GM10266 (cell line): ENCODE results near the gene CACNA2D4.

Experiments
- DNase-seq: peaks from one replicate; pipeline ENCODE4 v3.0.0; 2012; ENCODE audit errors: extremely low spot score
- TF ChIP-seq, protein P1 (sequence below): IDR thresholded peaks from 2 replicates; pipeline ENCODE4 v1.5.1; 2012; ENCODE audit warnings: mild to moderate bottlenecking, low read depth; ENCODE audit not compliant: control insufficient read depth, insufficient read depth; ENCODE audit errors: missing control alignments

Gene CACNA2D4

DNA sequence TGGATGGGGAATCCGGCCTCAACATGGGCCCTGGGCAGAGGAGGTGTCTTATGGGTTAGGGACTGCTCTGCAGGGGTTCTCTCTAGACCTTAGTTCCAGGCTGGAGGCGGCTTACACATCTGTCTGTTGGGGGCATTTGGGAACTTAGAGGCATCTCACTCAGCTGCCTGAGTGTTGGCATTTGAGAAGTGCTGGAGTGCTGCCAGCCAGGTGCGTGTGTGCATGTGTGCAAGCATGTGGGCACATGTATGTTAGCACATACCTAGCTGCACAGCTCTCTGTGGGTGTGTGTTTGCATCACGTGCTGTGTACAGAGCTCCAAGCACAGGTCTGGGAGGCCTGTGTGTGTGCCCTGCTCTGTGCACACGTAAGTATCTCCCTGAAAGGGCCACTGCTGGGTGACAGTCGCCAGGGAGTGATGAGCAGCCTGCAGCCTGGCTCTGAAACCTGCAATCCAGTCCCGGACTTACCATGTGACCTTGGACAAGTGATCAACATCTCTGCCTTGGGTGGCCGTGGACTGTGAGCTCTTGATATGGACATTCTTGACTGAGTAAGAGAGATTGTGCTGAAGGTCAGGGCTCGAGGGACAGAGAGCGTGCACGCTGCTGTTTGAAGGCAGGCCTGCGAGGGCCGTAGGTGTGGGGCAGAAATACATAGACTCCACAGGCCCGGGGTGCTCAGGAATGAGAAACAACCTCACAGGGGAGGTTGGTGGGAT, 92.9 kb downstream of the CACNA2D4 start:
- TF ChIP-seq, protein P1, sequence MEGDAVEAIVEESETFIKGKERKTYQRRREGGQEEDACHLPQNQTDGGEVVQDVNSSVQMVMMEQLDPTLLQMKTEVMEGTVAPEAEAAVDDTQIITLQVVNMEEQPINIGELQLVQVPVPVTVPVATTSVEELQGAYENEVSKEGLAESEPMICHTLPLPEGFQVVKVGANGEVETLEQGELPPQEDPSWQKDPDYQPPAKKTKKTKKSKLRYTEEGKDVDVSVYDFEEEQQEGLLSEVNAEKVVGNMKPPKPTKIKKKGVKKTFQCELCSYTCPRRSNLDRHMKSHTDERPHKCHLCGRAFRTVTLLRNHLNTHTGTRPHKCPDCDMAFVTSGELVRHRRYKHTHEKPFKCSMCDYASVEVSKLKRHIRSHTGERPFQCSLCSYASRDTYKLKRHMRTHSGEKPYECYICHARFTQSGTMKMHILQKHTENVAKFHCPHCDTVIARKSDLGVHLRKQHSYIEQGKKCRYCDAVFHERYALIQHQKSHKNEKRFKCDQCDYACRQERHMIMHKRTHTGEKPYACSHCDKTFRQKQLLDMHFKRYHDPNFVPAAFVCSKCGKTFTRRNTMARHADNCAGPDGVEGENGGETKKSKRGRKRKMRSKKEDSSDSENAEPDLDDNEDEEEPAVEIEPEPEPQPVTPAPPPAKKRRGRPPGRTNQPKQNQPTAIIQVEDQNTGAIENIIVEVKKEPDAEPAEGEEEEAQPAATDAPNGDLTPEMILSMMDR: no peak
- DNase-seq: no peak

DNA sequence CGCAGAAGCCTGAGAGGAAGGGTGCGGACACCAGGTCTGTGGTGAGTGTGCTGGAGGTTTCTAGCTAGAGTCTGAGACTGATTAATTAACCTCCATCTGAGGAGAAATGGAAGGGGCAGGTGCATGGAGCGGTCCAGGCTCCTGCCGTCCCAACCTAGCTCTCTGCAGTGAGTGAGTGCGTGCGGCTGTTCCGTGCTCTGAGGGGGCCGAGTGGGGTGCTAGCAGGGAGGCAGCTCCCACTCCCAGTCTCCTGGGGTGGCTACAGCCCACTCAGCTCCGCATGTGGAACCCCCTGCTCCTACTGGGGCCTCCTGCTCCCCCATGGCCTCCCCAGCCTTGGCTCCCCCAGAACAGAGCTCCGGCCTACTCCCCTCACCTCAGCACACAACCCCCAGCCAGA, 95.2 kb downstream of the CACNA2D4 start:
- TF ChIP-seq, protein P1: no peak
- DNase-seq: no peak

DNA sequence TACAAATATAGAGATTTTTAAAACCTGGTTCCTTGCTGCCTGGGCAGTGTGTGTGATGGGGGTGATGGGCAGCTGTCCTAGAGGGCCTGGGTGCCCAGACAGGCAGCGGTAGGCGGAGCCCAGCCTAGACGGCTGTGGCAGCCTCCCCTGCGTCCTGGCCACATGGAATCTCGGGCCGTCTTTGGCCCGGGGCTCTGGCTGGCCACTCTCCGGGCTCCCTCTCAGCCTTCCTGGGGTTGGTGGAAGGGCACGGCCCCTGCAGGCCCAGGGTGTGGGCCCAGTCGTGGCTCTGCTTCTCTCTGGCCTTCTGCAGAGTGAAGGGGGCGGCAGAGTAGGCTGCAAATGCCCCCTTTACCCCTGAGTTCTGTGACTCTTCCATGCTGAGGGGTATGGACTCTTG, 95.8 kb downstream of the CACNA2D4 start:
- TF ChIP-seq, protein P1: no peak
- no peak for DNase-seq

DNA sequence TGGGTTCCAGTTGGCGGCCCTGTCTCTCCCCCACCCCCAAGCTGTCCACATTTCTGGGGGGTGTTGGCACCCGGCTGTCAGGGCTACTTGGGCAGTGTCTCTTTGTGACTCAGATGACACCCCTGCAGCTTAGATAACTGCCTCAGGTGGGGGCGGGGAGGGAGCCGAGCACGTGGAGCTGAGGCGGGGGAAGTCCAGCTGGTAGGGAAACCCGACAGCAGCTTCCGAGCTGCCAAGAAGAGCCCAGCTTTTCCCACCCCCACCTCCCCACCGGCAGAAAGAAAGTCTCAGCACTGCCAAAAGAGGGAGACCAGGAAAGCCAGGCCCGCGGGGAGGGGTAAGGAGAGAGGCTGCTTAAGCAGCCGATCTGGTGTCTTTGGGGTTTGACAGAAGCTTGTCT, 96.6 kb downstream of the CACNA2D4 start:
- TF ChIP-seq, protein P1: no peak
- DNase-seq: no peak

DNA sequence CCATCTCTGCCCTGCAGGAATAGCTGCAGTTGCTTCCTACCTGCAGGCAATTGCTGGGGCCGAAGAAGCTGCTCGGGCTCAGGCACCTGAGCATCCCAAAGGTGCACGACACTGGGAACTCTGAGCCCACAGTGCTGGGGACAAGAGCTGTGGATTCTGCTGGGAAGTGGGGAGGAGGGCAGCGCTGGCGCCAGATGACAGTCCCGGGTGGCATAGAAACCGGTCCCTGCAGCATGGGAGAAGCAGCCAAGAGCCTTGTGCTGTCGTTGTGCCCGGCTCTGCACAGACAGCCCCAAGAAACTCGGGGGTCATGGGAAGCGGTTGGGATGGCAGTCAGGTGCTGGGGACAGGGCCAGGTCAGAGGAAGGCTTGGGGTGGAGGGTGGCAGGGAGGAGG, 97.6 kb downstream of the CACNA2D4 start:
- no peak for DNase-seq
- TF ChIP-seq, protein P1: no peak

DNA sequence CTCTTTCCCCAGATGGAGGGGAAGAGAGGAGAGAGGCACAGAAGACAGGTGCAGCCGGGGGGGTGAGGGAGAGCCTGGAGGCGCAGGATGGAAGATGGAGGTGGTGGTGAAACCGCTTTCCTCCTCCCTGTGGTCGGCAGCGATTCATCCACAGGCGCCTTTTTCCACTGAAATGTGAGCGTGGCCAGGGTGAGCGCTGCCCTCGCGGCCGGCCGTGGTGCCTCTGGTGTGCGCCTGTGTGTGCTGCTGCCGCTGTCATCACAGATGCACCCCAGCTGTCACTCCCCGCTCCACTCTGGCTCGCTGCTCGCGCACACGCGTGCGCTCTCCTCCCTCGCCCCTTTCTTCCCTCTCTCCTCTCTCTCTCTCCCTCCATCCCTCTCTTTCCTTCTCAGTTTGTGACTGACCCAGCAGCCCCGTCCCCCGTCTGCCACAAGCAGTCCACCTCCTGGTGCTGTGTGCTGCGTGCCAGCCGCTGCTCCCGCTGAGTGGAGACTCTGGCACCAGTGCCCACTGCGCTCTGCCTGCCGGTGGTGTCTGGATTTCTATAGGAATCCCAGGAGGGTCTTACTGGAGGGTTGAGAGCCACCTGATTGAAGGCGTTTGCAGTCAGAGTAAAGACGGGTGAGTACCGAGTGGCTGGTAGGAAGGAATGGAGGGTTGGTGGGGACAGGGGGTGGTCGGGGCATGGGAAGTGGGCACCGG, 98.1 kb downstream of the CACNA2D4 start, which contains the start of gene LRTM2:
Gene LRTM2, plus strand, starts transcription at position 375 of the 705 bp plus-strand sequence. CDS start 7,584 bp downstream, outside the sequence.
- TF ChIP-seq, protein P1: no peak

DNA sequence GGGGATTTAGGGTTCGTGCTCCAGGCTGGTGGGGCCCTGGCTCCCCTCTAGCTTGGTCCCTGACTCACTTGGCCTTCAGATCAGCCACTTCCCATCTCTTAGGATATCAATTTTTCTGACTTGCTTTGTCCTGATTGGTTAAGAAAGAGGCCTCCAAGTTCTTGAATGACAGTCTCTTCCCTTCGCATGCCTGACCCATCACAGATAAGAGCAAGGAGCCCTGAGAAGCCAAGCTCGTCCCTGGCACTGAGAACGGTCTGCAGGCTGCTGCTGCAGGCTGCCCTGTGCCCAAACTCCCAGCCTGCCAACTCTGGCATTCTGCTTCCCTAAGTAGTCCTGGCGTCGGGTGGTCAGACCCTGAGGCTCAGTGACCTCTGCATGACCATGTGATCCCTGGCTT, 98.9 kb downstream of the CACNA2D4 start:
- no peak for DNase-seq
- TF ChIP-seq, protein P1: no peak

More for the DNA sequence above, 98.1 kb downstream of the CACNA2D4 start, which contains the start of gene LRTM2:
- DNase-seq: no peak
